ENCODE measurements around the gene PARD3. TPM values are rescaled to one million over a fixed set of nuclear protein-coding genes. Genes with fewer than 3 reads are reported as not detected.

Gene PARD3
- polyA plus RNA-seq, 1 donor from 2014 or later = 12.4 TPM

DNA sequence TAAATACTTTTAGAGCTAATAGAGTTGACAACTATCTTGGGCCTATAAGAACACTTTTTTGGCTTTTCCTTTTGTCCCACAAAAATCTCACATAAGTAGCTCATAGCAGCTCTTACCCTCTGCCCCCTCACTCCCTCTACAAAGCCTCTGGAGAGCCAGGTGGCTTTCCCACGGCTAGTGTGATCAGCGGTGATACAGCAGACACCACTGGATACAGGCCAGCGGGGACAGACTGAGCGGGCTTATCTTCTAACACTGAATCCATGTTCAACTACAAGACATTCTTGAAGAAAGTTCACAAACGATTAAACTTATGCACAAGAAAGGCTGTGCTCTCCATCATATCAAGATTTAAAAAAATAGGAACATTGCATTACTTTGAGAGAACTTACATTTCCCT lies 377.2 kb downstream of the PARD3 start:
- no peaks in the 10 kb centered on the region for H3K79me2 ChIP-seq (replicated peaks; ENCODE audit: insufficient read depth, low read length)
- H3K4me2 ChIP-seq (ENCODE audit: low read length) = no peak overlapping the region
- H4K20me1 ChIP-seq (ENCODE audit: insufficient read depth) = no peaks in the 10 kb centered on the region
- H3K9me2 ChIP-seq (ENCODE audit: insufficient read depth, low read length) = no peaks in the 10 kb centered on the region
- no peak overlapping the region for H3K4me3 ChIP-seq (ENCODE audit: low read length)
- H3K9me3 ChIP-seq (ENCODE audit: low read length) = no peaks in the 10 kb centered on the region
- no peaks in the 10 kb centered on the region for H3K27me3 ChIP-seq (ENCODE audit: insufficient read depth, low read depth, low read length)
- no peak overlapping the region for H2AFZ ChIP-seq (ENCODE audit: low read depth, low read length)
- TF ChIP-seq EZH2 (IDR thresholded peaks at IDR 0.05; ENCODE audit: borderline replicate concordance, insufficient read depth, low read length, poor library complexity, severe bottlenecking) = no peak
- no peak for TF ChIP-seq CTCF (IDR thresholded peaks at IDR 0.05; ENCODE audit: poor library complexity, severe bottlenecking)
- no peak for TF ChIP-seq SMC3 (conservative IDR thresholded peaks at IDR 0.05; ENCODE audit: poor library complexity)
- no peak for TF ChIP-seq POLR2AphosphoS5 (IDR thresholded peaks at IDR 0.05)
- no peak for TF ChIP-seq MXI1 (conservative IDR thresholded peaks at IDR 0.05; ENCODE audit: poor library complexity, severe bottlenecking)
- no peak for TF ChIP-seq EP300 (conservative IDR thresholded peaks at IDR 0.05; ENCODE audit: poor library complexity, severe bottlenecking)
- no peak for TF ChIP-seq RAD21 (conservative IDR thresholded peaks at IDR 0.05)
- no peak for TF ChIP-seq TAF1 (IDR thresholded peaks at IDR 0.05; ENCODE audit: low read depth)
- no peak for TF ChIP-seq REST (IDR thresholded peaks at IDR 0.05; ENCODE audit: borderline replicate concordance)
- no peak overlapping the region for H3K27ac ChIP-seq (ENCODE audit: low read length)
- H3F3A ChIP-seq (ENCODE audit: insufficient read depth, low read length, poor library complexity, severe bottlenecking) = peaks cover 2% of the 10 kb centered on the region
- no peak overlapping the region for H3K9ac ChIP-seq (ENCODE audit: low read length)
- H3K36me3 ChIP-seq (ENCODE audit: insufficient read depth, low read length) = no peaks in the 10 kb centered on the region

GRCh38 chr10:34434119-34434594 lies 380.9 kb downstream of the PARD3 start:
- H3K27ac ChIP-seq (ENCODE audit: low read length) = no peak overlapping the region
- H4K20me1 ChIP-seq (ENCODE audit: insufficient read depth) = no peaks in the 10 kb centered on the region
- no peak overlapping the region for H3K9ac ChIP-seq (ENCODE audit: low read length)
- no peaks in the 10 kb centered on the region for H3K36me3 ChIP-seq (ENCODE audit: insufficient read depth, low read length)
- TF ChIP-seq SMC3 (conservative IDR thresholded peaks at IDR 0.05; ENCODE audit: poor library complexity) = no peak
- TF ChIP-seq REST (IDR thresholded peaks at IDR 0.05; ENCODE audit: borderline replicate concordance) = no peak
- TF ChIP-seq EZH2 (IDR thresholded peaks at IDR 0.05; ENCODE audit: borderline replicate concordance, insufficient read depth, low read length, poor library complexity, severe bottlenecking) = no peak
- no peak for TF ChIP-seq RAD21 (conservative IDR thresholded peaks at IDR 0.05)
- no peak for TF ChIP-seq TAF1 (IDR thresholded peaks at IDR 0.05; ENCODE audit: low read depth)
- no peak for TF ChIP-seq POLR2AphosphoS5 (IDR thresholded peaks at IDR 0.05)
- no peak for TF ChIP-seq CTCF (IDR thresholded peaks at IDR 0.05; ENCODE audit: poor library complexity, severe bottlenecking)
- TF ChIP-seq EP300 (conservative IDR thresholded peaks at IDR 0.05; ENCODE audit: poor library complexity, severe bottlenecking) = no peak
- H3K4me3 ChIP-seq (ENCODE audit: low read length) = no peak overlapping the region
- no peak overlapping the region for H2AFZ ChIP-seq (ENCODE audit: low read depth, low read length)
- H3F3A ChIP-seq (ENCODE audit: insufficient read depth, low read length, poor library complexity, severe bottlenecking) = peaks cover 3% of the 10 kb centered on the region
- no peak overlapping the region for H3K4me2 ChIP-seq (ENCODE audit: low read length)
- H3K79me2 ChIP-seq (replicated peaks; ENCODE audit: insufficient read depth, low read length) = no peaks in the 10 kb centered on the region
- H3K27me3 ChIP-seq (ENCODE audit: insufficient read depth, low read depth, low read length) = no peaks in the 10 kb centered on the region
- no peaks in the 10 kb centered on the region for H3K9me2 ChIP-seq (ENCODE audit: insufficient read depth, low read length)
- no peaks in the 10 kb centered on the region for H3K9me3 ChIP-seq (ENCODE audit: low read length)
